ENCODE data around the gene ZNF79.
"Not testable (repeated sequence)": the region's sequence is repeated elsewhere in the genome, so short reads cannot be mapped to it uniquely, and the experiment has no call there.

ZNF79 gene

DNA sequence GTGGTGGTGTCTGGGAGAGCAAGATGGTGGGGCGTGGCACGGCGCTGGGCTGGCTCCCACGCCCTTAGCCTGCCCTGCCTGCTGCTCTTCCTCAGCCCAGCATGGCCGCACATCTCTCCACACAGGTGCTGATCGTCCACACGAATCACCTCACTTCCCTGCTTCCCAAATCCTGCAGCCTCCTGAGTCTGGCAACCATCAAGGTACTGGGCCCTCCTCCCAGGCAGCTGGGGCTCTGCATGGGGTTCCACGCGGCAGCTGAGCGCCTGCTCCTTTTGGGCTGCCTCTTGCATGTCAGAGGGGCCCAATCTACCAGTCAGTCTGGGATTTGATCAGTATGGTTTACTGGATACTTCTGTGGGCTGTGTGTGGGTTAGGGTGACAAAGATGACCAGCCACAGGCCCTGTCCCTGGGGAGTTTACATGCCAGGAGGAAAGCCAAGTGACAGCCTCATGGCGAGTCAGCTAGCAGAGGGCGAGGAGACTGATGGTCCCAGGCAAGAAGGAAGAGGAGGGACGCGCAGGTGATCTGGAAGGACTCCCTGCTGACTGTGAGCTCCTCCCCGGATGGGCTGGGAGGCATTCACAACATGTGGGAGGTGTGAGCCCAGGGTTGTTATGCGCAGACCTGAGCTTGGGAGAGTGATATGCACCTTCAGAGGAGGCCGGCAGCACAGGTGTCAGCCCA, 33.2 kb downstream of the ZNF79 start:
- DNase-seq (ENCODE audit: low read depth), result no peak

GRCh38 chr9:127458921-127459320, 34.7 kb downstream of the ZNF79 start:
- no peak for DNase-seq (ENCODE audit: low read depth)

DNA sequence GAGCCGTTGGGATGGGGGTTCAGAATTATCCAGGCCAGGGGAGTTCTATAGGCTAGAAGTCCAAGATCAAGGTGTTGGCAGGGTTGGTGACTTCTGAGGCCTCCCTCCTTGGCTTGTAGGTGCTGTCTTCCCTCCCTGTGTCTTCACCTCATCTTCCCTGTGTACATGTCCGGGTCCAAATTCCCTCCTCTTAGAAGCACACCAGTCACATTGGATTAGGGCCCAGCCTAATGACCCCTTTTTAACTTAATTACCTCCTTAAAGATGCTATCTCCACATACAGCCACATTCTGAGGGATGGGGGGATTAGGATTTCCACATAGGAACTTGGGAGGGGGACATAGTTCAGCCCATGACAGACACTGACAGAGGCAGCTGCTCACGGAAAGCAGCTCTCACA, 39.2 kb downstream of the ZNF79 start:
- DNase-seq (ENCODE audit: low read depth), result no peak

DNA sequence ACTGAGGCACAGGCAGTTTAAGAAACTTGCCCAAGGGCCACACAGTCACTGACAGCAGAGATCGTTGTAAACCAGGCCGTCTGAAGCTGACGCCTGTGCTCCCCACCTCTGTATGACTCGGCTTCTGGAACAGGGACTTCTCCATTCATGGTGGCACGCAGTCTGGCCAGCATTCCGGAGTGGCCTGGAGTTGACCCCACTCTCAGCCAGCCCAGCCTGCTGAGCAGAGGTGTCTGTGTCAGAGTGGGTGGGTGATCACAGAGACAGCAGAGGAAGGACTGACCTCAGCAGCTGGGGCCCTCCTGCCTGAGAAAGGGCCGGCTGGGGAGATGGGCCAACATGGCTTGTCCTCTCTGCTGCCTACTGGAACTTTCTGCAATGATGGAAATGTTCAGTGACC, 39.7 kb downstream of the ZNF79 start:
- no peak for DNase-seq (ENCODE audit: low read depth)

- DNase-seq (ENCODE audit: low read depth), result not testable (repeated sequence)
Observed at GRCh38 chr9:127466407-127466917, 42.3 kb downstream of the ZNF79 start.

DNA sequence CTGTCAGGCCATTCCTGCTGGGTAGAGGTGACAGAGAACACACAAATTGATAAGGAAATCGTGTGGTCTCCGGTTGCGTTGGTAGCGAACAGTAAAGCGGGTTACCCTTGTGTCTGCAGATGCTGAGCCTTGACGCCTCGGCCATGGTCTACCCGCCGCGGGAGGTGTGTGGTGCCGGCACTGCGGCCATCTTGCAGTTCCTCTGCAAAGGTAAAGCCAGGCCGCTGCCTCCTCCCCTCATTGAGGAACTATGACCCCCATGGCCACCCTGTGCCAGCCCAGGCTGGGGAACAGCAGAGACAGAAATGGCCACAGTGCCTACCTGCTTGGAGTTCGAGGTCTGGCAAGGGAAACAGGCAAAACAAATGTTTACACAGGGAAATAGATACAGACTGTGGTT, 43.4 kb downstream of the ZNF79 start:
- DNase-seq (ENCODE audit: low read depth), result no peak

GRCh38 chr9:127470662-127471061, 46.5 kb downstream of the ZNF79 start:
- DNase-seq (ENCODE audit: low read depth), result no peak

DNA sequence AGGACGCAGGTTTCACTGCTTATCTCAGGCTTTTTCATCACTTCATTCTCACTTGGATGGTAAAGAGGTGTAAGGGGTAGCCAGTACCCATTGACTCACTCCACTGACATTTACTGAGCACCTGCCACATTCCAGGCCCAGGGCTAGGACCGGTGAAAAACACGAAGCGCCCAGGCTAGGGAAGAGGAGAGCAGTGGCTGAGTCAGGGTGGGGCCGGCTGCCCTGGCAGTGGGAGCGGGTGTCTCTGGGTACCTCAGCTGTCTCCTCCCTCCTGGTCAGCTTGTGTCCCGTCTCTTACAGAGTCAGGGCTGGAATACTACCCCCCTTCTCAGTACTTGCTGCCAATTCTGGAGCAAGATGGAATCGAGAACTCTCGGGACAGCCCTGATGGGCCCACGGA, 49.3 kb downstream of the ZNF79 start:
- no peak for DNase-seq (ENCODE audit: low read depth)

GRCh38 chr9:127473932-127474331, 49.8 kb downstream of the ZNF79 start:
- DNase-seq (ENCODE audit: low read depth), result no peak

DNA sequence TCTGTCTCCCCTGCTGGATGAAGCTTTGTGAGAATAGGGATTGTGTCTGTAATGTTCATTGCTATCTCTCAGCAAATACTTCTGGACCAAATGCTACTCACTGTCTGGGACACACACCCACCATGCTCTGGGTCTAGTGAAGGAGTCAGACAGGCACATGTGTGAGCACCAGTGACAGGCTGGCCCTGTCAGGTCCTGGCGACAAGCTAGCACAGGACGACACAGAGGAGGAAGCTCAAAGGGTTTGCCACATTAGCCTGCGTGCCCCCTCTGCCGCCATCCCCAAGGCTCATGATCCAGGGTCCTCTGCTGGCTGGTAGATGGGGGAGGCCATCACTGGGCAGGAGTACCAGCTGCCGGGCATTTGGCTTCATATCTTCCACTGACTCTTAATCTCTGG, 50.4 kb downstream of the ZNF79 start:
- DNase-seq (ENCODE audit: low read depth), result no peak

GRCh38 chr9:127479507-127480081, 55.4 kb downstream of the ZNF79 start:
- no peak for DNase-seq (ENCODE audit: low read depth)

DNA sequence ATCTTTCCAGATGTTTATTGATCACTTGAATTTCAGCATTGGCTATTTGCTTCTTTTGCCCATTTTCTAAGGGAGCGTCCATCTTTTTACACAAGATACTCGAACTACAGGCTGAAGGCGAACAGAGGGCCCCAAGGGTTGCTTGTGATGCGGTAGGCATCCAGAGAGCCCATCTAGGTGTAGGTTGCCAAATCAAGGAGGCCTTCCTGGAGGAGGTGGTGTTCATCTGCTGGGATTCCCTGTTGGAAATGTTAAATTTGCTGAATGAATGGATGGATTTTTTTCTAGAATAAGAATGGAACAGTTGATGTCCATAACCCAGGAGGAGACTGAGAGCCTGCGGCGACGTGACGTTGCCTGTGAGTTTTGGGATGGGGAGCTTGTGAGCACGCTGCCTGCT, 58.5 kb downstream of the ZNF79 start:
- no peak for DNase-seq (ENCODE audit: low read depth)

- no peak for DNase-seq (ENCODE audit: low read depth)
Observed at GRCh38 chr9:127485995-127486394, 61.8 kb downstream of the ZNF79 start.

DNA sequence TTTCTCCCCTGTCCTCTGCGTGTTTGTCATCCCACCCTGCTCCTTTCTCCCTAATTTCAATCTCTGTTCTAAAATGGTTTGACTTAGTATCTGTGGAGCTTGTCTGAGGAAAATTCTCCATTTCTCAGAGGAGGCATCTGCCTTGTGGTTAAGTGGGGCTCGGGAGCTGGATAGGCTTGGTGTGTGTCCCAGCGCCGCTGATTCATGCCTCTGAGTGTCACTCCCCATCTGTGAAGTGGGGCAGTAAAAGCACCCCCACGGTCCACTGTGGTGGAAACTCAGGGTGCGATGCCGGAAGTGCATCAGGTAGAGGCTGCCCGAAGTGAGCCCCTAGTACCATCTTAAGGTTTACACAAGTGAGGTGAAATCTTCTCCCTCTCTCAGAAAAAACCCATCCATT, 64.8 kb downstream of the ZNF79 start:
- no peak for DNase-seq (ENCODE audit: low read depth)

DNA sequence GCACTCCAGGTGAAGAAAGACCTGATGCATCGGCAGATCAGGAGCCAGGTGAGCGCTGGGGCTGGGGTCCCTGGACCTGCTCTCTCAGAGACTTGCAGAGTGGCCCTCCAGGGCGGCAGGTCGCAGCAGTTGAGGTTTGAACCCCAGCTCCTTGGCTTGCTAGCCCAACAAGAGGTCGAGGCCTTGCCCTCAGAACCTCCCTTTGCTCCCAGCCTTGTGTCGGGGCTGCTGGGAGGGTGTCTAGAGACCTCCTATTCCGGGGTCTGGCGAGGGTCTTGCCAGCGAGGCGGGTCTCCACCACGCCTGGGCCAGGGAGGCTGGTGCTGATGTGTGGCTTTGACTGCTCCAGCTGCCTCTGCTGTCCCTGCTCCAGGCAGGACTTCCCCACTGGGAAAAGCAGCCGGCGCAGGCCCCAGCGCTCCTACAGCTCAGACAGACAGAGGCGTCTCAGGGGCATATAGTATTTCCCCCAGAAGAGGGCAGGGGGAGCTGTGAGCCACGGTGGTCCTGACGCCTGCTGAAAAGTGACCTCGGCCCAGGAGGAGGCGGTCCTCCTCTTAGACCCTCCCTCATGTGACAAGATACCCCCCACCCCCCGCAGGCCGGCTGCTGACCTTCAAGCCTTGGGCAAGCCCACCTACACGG, 65.4 kb downstream of the ZNF79 start:
- no peak for DNase-seq (ENCODE audit: low read depth)

- no peak for DNase-seq (ENCODE audit: low read depth)
Observed at GRCh38 chr9:127490535-127491230, 66.5 kb downstream of the ZNF79 start.

DNA sequence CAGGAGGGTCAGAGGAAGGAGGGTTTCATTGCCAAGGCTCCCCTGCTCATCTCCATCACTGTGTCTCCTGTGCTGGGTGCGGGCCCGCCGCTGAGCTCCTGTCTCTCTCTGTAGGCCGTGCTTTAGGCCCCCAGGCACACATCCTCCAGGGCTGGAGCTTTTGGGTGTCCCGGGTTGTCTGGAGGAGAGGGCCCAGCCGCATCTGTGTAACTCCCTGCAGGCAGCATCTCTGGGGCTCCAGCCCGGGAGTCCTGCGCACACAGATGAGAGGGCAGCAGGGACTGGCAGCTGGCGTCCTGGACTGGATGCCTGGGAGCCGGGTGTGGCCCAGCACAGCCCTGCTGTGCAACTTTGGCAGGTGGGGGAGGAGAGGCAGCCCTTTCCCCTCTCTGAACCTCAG, 67.3 kb downstream of the ZNF79 start:
- no peak for DNase-seq (ENCODE audit: low read depth)

DNA sequence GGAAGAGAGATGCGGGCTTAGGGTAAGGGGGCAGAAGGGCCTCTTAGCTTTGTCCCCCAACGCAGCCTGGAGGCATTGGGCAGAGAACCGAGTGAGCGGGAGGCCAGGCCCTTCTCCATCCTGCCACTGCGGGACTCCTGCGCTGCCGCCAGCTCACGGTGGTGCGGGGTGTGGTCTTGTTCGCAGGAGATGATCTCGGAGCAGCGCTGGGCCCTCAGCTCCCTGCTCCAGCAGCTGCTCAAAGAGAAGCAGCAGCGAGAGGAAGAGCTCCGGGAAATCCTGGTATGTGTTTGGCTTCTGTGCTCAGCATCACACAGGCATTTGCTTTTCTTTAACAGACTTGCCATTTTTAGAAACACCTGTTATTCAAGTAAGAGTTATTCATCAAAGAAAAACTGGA, 68.4 kb downstream of the ZNF79 start:
- DNase-seq (ENCODE audit: low read depth), result no peak

DNA sequence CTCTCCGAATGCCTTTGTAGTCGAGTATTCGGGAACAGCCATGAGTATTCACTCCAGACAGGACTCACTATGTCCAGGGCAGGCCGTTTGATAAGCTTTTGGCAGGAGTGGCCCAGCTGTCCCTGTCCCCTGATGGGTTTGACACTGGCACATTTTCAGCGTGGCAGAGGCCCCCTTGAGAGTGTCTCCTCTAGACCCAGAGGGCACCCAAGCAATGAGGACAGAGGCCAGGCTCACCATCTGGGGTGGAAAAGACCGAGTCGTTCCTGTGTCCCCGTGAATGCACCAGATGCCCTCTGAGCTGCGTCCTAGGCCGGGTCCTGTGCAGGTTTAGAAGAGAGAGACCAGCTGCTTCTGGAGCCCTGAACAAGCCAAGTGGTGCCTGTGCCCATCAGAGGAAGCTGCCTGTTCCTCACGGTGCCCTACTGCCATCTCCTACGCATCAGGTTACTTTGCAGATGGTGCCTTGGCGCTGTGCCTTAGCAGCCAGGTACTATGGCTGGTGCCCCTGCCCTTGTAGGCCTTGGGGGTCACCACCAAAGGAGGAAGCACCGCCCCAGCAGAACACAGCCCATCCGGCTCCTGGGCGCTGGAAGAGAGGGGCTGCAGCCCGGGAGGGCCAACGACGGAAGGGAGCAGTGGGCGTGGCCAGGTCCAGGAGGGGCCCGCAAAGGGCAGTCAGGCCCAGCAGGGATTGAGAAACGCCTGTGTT, 69.6 kb downstream of the ZNF79 start:
- no peak for DNase-seq (ENCODE audit: low read depth)

DNA sequence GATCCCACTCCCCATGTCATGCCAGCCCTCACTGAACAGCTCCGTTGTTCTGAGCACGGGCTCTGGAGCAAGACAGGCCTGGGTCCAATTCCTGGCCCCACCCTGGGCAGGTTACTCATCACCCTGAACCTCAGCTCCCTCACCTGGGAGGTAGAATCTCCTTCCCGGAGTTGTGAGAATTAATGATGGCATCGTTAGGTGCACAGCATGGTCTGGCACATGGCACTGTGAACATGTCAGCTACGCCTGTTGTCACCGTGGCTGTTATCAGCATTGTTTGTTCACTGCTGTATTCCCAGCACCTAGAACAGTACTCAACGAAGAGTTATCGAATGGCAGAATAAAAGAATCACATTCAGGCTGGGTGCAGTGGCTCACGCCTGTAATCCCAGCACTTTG, 70.1 kb downstream of the ZNF79 start:
- no peak for DNase-seq (ENCODE audit: low read depth)

Measured in stimulated activated CD8-positive, alpha-beta memory T cell treated with anti-CD3 and anti-CD28 coated beads, Interleukin-12 subunit alpha, Interleukin-12 subunit beta, amount 100 ng/mL, for 1 hour (primary cell).